Calu3 (cell line): ENCODE results near the gene PAQR9. TPM values are rescaled to one million over a fixed set of nuclear protein-coding genes. Genes with fewer than 3 reads are reported as not detected.

Source experiments
- BruUV-seq: library from RNA; stranded (reverse); fragments of 400-500 nt; replicated peaks from 2 replicates; lab custom pipeline; 2021; lab: Mats Ljungman, UMichigan
- CTCF ChIA-PET: fragments of 300-600 bp; sonication (Branson Sonifier 250); formaldehyde crosslinking; loops from one replicate; lab custom pipeline; 2022; ENCODE audit warnings: antibody characterized with exemption; lab: Charles Lee
- DNase-seq: peaks from one replicate; pipeline ENCODE4 v3.0.0; 2022
- H3K27ac Mint-ChIP-seq: one replicate; pipeline ENCODE4 v1.8.0; 2022; ENCODE audit warnings: mixed read lengths; ENCODE audit not compliant: unreplicated experiment
- H3K27me3 Mint-ChIP-seq: one replicate; pipeline ENCODE4 v1.8.0; 2022; ENCODE audit warnings: mixed read lengths; ENCODE audit not compliant: unreplicated experiment
- H3K36me3 Mint-ChIP-seq: one replicate; pipeline ENCODE4 v1.8.0; 2022; ENCODE audit warnings: mild to moderate bottlenecking, moderate library complexity, mixed read lengths; ENCODE audit not compliant: insufficient read depth, unreplicated experiment
- H3K4me1 Mint-ChIP-seq: one replicate; pipeline ENCODE4 v1.8.0; 2022; ENCODE audit warnings: mild to moderate bottlenecking, low read depth, mixed read lengths; ENCODE audit not compliant: unreplicated experiment
- H3K4me3 Mint-ChIP-seq: one replicate; pipeline ENCODE4 v1.8.0; 2022; ENCODE audit warnings: mild to moderate bottlenecking, low read depth, moderate library complexity, mixed read lengths; ENCODE audit not compliant: unreplicated experiment
- H3K9me3 Mint-ChIP-seq: one replicate; pipeline ENCODE4 v1.8.0; 2022; ENCODE audit warnings: low read depth, mixed read lengths; ENCODE audit not compliant: unreplicated experiment
- CTCF ChIP-seq: fragments of 200-600 bp; IDR thresholded peaks from one replicate; pipeline ENCODE4 v1.8.0; 2022; ENCODE audit warnings: antibody characterized with exemption; ENCODE audit not compliant: unreplicated experiment
- intact Hi-C: fragments of 100-400 bp; cut with micrococcal nuclease; formaldehyde crosslinking; loops from one replicate; pipeline ENCODE4 v1.10.0; 2022; ENCODE audit not compliant: unreplicated experiment
- total RNA-seq: library from RNA; stranded (reverse); gene quantifications from 2 replicates; pipeline ENCODE4 v1.2.3, GENCODE V29; 2022

Gene PAQR9
- total RNA-seq, 1 experiment from 2014 or later = 2.0 TPM

- peaks cover 49% of the 10 kb centered on the region for H3K36me3 Mint-ChIP-seq
- peak overlapping the region; percentile 96 for H3K27ac Mint-ChIP-seq
- peaks cover 57% of the 10 kb centered on the region for H3K4me1 Mint-ChIP-seq
- no peak for TF ChIP-seq CTCF
- no peaks in the 10 kb centered on the region for H3K27me3 Mint-ChIP-seq
- CTCF ChIA-PET = interaction anchor here (1.1 to 2.2 kb wide), 4 partner anchors 9 to 174 kb away, joined by 3 to 10 read pairs (median 5); no protein-coding TSS in a partner anchor
- H3K9me3 Mint-ChIP-seq = no peaks in the 10 kb centered on the region
- BruUV-seq = no TSS peak
- intact Hi-C loops = loop anchor here (10.0 kb wide), 1 partner anchor 338 kb away; no protein-coding TSS in a partner anchor
- peak overlapping the region; percentile 94 for H3K4me3 Mint-ChIP-seq
- DNase-seq = no peak
Measured at GRCh38 chr3:143002727-143003126, 39.3 kb upstream of the PAQR9 start.

- no TSS peak for BruUV-seq
- H3K4me1 Mint-ChIP-seq = peaks cover 57% of the 10 kb centered on the region
- H3K4me3 Mint-ChIP-seq = peak overlapping the region; percentile 94
- CTCF ChIA-PET = interaction anchor here (0.6 to 2.2 kb wide), 7 partner anchors 7 to 479 kb away, joined by 3 to 10 read pairs (median 5); no protein-coding TSS in a partner anchor
- peaks cover 49% of the 10 kb centered on the region for H3K36me3 Mint-ChIP-seq
- H3K27ac Mint-ChIP-seq = peak overlapping the region; percentile 96
- H3K9me3 Mint-ChIP-seq = no peaks in the 10 kb centered on the region
- no peak for DNase-seq
- no peak for TF ChIP-seq CTCF
- intact Hi-C loops = loop anchor here (10.0 kb wide), 1 partner anchor 337 kb away; no protein-coding TSS in a partner anchor
- H3K27me3 Mint-ChIP-seq = no peaks in the 10 kb centered on the region
Measured at GRCh38 chr3:143002083-143002712, 38.7 kb upstream of the PAQR9 start.

DNA sequence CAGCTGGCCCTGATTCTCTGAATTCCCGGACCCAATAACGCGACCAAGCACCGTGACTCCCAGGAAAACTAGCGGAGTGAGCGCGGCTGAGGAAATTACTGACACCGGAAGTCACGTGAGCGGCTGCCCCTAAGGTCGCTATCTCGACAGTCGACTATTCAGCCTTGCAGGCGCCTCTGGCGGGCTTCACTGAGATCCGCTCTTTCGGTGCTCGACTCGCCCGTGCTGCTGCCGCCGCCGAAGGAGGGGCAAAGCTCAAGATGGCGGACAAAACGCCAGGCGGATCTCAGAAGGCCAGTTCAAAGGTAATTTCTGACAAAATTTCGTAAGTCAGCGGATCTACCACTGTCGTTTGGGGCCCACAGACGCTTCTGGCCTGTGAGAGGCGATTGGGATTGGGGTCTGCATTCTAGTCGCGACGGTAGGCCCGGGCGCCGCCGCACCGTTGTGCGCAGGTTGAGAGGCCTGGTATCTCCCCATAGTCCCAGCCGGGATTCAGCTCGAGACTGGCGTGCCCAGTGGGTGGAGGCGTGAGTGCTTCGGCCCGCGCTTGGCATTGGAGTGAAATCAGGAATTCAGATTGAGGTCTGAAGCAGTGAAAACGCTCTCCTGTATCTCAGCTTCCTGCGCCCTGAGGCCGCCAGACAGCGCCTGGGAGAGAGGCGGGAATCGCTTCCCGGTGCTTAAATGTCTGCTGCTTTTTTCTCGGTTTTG, 38.1 kb upstream of the PAQR9 start, which contains the start of gene U2SURP:
Gene U2SURP (plus strand): TSS at position 202 of the 714 bp plus-strand sequence. CDS start 59 bp downstream, at position 261.
- CTCF ChIA-PET = interaction anchor here (0.6 to 2.2 kb wide), 12 partner anchors 8 to 1097 kb away, joined by 3 to 10 read pairs (median 5); no protein-coding TSS in a partner anchor
- intact Hi-C loops = loop anchor here (10.0 kb wide), 1 partner anchor 337 kb away; no protein-coding TSS in a partner anchor
- H3K27ac Mint-ChIP-seq = peak within 1 kb of the TSS; percentile 96
- peaks cover 57% of the 10 kb centered on the region for H3K4me1 Mint-ChIP-seq
- no peaks in the 10 kb centered on the region for H3K27me3 Mint-ChIP-seq
- TF ChIP-seq CTCF = no peak
- BruUV-seq = TSS peak; percentile 38
- peak; percentile 99 for DNase-seq
- peaks cover 49% of the 10 kb centered on the region for H3K36me3 Mint-ChIP-seq
- no peaks in the 10 kb centered on the region for H3K9me3 Mint-ChIP-seq
- peak within 1 kb of the TSS; percentile 94 for H3K4me3 Mint-ChIP-seq

DNA sequence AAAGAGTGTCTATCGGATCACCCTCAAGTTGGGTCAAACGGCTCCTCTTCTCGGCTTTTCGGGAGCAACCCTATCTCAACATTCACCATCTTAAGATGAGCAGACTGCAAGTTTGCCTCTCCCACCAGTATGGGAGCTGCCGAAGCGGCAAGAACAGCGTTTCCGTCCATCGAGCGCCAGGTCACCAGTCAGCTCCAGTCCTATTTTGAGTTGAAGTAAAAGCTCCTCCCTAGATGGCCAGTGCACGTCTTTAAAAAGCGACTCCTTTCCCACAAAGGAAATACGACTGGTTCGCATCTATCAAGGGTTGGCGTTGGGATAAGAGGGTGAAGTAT, 37.5 kb upstream of the PAQR9 start:
- no peak for DNase-seq
- no peak for TF ChIP-seq CTCF
- peak overlapping the region; percentile 94 for H3K4me3 Mint-ChIP-seq
- H3K9me3 Mint-ChIP-seq = no peaks in the 10 kb centered on the region
- peak overlapping the region; percentile 96 for H3K27ac Mint-ChIP-seq
- peaks cover 58% of the 10 kb centered on the region for H3K4me1 Mint-ChIP-seq
- TSS peak; percentile 98 for BruUV-seq
- CTCF ChIA-PET = interaction anchor here (0.6 to 2.2 kb wide), 11 partner anchors 25 to 1096 kb away, joined by 3 to 10 read pairs (median 5); partner anchors contain the start of gene ATR
- intact Hi-C loops = loop anchor here (10.0 kb wide), 1 partner anchor 336 kb away; no protein-coding TSS in a partner anchor
- peaks cover 49% of the 10 kb centered on the region for H3K36me3 Mint-ChIP-seq
- H3K27me3 Mint-ChIP-seq = no peaks in the 10 kb centered on the region
